Spleen (tissue), 7 donors: Measurements from ENCODE around the gene SETX.

ENCODE experiments used
- POLR2A ChIP-seq, 3 donors: fragments of 450-650 bp; IDR thresholded peaks; one replicate each; pipeline ENCODE4 v1.5.1; 2017; ENCODE audit warnings: antibody characterized with exemption in 3 of 3, mild to moderate bottlenecking in 1 of 3
- POLR2AphosphoS5 ChIP-seq, 3 donors: sonication (generic); formaldehyde crosslinking; IDR thresholded peaks; one replicate each; pipeline ENCODE4 v1.5.1; 2017; ENCODE audit warnings: antibody characterized with exemption in 3 of 3
- TF ChIP-seq, protein P1 (sequence below), 11 experiments: fragments of 200-600 bp in 7 of 11; fragments of 450-650 bp in 4 of 11; sonication (generic) in 4 of 11; IDR thresholded peaks in 8 of 11; conservative IDR thresholded peaks in 3 of 11; 1 replicate in 7 of 11; 2 replicates in 4 of 11; pipeline versions ENCODE4 v1.4.0 to v1.8.0; 2016 to 2021; ENCODE audit warnings: antibody characterized with exemption in 11 of 11, inconsistent platforms in 4 of 11, mild to moderate bottlenecking in 1 of 11
- donor health status: DM: no; HTN: no; CAD: no; lungs with moderate emphysema.
- donor health status: DM: no; HTN: no; CAD: no.
- donor health status: DM: no; HTN: no; CAD: no.

DNA sequence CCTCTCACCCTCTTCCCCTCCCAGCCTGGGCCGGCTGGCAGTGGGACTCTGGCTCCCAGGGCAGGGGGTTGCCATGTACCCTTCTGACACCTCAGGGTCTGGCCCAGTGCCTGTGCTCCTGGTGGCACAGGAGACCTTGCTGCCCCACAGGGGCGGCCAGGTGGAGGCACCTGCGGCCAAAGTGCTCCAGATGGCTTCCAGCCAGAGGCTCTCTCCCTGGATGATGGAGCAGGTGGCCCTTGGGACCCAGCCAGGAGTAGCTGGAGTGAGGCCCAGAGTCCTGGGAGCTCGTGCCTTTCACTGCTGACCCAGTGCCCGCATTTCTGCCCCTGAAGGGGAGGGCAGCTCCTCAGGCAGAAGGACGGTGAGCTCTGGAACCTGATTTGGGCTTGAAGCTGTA is 105.7 kb downstream of the SETX start:
- TF ChIP-seq, protein P1, sequence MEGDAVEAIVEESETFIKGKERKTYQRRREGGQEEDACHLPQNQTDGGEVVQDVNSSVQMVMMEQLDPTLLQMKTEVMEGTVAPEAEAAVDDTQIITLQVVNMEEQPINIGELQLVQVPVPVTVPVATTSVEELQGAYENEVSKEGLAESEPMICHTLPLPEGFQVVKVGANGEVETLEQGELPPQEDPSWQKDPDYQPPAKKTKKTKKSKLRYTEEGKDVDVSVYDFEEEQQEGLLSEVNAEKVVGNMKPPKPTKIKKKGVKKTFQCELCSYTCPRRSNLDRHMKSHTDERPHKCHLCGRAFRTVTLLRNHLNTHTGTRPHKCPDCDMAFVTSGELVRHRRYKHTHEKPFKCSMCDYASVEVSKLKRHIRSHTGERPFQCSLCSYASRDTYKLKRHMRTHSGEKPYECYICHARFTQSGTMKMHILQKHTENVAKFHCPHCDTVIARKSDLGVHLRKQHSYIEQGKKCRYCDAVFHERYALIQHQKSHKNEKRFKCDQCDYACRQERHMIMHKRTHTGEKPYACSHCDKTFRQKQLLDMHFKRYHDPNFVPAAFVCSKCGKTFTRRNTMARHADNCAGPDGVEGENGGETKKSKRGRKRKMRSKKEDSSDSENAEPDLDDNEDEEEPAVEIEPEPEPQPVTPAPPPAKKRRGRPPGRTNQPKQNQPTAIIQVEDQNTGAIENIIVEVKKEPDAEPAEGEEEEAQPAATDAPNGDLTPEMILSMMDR (IDR thresholded peaks at IDR 0.05 in 8 of 11, conservative IDR thresholded peaks at IDR 0.05 in 3 of 11): no peak
- no peak for TF ChIP-seq POLR2A (IDR thresholded peaks at IDR 0.05)
- TF ChIP-seq POLR2AphosphoS5 (IDR thresholded peaks at IDR 0.05): no peak
